NAMALWA (cell line): Measurements from ENCODE around the gene PTPRD.

Source experiments
- DNase-seq: peaks from one replicate; pipeline ENCODE4 v3.0.0-alpha.2; 2015; ENCODE audit warnings: low spot score

The PTPRD gene

DNA sequence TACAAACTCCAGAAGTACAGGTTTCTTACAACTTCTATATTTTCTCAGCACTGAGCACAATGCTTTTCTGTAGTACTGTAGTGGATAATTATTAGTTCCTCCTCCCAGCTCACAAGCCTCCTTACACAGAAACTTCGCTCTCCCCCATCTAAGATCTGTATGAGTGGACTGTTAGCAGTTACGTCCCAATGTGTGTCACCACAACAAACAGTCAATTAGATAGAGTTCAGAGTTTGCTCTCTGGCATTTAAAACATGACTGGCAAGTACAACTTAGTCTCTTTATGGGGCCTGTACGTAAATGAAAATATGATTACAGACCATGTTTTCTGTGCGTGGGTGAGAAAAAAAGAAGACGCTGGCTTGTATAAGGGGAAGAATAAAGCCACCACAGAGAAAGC lies 2181.9 kb downstream of the PTPRD start:
- DNase-seq, result no peak

DNA sequence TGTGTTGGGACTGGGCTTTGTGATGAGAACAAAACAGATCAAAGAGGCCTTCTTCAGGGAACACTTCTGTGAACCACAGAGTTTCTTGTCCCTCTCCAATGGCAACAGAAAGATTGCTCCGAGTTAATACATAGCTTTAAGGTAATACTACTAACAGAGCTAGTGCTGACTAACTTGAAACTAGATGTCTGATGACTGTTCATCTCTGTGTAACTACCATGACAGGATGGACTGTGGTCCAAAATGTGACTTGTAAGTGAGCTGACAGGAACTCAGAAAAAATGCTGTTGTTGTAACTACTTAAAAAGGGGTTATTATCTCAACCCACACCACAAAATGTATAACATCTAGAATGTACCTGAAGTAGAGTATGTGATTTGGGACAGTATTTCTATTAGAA lies 2183.0 kb downstream of the PTPRD start:
- DNase-seq, result no peak

DNA sequence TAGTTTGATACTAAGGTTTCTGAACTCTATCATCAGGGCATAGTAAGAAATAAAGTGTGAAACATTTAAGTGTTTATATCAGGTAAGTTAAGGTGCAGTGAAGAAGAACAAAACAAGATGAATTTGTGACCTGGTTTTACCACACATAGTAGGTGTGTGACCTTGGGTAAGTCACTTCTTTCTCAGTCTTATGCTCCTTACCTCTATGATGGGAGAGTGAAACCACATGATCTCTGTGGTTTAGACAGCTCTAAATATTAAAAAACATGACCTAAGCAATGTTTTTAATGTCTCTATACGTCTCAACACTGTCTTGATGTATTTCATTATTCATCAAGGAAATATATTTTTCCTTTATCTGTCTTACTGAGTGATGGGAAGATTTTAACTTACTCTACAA lies 2183.6 kb downstream of the PTPRD start:
- no peak for DNase-seq

GRCh38 chr9:8428389-8428788 lies 2184.4 kb downstream of the PTPRD start:
- DNase-seq, result no peak

DNA sequence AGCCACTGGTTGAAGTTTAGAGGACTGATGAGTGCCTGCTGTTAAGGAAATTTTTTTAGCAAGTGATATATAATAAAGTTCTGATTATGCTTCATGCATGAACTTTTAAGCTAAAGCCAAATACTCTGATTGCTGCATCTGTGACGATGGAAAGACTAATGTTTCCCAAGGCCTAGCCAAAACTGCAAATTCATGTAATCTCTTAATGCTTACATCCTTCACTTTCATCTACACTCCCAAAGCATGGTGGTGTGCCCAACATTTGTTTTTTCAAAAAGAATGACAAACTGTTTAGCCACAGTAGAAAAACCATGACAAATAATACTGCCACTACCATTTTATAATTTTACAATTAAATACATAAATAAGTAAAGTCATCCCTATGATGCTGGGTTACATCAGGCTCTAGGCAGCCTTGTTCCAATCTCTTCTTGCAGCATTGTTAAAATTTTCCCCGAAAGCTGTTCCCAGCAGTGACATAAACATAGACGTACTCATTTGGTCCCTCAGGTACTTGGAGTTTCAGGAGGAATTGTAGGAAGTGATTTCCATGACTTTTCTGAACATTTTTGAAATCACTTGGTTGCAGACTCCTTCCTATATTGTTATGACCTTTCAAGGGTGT lies 2187.9 kb downstream of the PTPRD start:
- no peak for DNase-seq

GRCh38 chr9:8420416-8420815 lies 2192.4 kb downstream of the PTPRD start:
- no peak for DNase-seq

GRCh38 chr9:8419596-8420275 lies 2193.1 kb downstream of the PTPRD start:
- DNase-seq, result no peak

DNA sequence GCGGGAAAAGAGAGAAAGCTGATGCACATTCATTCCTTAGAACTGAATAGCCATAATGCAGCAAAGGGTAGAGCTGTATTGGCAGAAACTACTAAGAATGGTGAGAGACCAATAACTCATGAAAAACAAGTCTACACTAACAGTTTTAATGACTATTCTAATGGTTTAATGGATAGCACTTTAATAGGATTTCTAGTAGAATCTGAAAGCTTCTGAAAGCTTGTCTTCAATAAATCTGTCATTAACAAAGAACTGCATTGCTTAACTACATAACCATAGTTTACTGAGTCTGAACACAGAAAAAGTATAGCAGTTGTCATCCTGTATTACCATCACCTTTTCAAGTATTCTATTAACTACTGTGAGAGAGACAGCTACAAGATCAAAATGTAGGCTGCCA lies 2195.5 kb downstream of the PTPRD start:
- DNase-seq, result no peak

GRCh38 chr9:8412327-8412726 lies 2200.5 kb downstream of the PTPRD start:
- DNase-seq, result no peak

DNA sequence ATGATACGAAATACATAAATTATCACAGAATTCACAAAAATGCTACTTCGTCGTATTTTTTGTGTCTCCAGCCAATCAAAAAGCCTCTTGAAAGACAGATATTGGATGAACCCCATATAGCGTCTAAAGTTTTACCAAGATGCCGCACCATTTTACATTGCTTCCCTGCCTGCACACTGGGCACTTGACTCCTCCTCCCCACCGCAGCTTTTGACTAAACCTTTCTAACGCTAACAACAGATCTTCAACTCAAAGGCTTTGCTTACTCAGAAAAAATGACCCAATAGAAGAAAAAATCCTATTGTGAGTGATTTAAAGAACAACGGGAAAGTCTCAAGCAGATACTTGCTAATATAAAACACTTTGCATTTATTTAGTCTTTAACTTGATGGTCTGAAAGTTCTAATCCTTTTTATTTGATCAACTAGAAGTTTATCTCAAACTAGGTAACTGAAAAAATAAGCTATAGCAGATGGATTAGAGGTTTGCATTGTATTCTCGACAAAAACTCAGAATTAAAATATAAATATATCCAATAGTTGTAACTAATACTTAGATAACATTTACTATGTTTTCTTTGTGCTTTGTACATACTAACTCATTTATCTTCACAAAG lies 2204.1 kb downstream of the PTPRD start:
- no peak for DNase-seq

- no peak for DNase-seq
These were observed 2210.7 kb downstream of the PTPRD start for GRCh38 chr9:8401961-8402705.

DNA sequence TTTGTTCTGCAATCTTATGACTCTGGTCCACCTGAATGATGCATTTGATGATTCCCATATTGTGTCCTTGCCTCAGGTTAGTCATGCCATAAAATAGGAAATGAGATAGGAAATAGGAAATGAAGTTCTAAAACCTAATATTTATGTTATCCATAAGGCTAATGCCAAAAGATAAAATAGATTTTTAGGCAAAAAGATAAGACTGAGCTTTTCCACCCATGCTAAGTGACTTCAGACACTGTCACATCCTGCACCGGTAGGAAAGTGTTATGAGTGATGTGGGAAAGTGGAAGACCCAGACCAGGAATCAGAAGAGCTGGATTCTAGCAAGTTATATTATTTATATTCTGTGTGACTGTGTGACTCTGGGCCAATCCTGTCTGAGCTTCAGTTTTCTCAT lies 2212.4 kb downstream of the PTPRD start:
- DNase-seq, result no peak

- no peak for DNase-seq
These were observed 2217.8 kb downstream of the PTPRD start for GRCh38 chr9:8395022-8395421.

DNA sequence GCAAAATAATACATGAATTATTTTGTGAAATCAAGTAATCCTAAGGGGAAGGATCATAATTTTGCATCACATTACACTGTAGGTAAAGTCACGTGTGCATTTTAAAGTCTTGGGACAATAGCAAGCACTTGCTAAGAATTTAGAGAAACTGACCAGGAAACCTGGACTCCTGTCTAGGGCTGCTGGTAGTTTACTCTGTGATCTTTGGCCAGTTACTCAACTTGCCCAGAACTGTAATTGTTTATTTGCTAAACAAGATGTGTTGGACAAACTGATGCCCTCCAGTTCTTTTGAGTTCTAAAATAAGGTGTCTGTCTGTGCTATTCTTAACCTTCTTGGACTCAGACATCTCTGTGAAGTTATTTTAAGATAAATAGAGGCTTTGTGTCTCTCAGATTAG lies 2218.5 kb downstream of the PTPRD start:
- no peak for DNase-seq

GRCh38 chr9:8392866-8393265 lies 2219.9 kb downstream of the PTPRD start:
- DNase-seq, result no peak

DNA sequence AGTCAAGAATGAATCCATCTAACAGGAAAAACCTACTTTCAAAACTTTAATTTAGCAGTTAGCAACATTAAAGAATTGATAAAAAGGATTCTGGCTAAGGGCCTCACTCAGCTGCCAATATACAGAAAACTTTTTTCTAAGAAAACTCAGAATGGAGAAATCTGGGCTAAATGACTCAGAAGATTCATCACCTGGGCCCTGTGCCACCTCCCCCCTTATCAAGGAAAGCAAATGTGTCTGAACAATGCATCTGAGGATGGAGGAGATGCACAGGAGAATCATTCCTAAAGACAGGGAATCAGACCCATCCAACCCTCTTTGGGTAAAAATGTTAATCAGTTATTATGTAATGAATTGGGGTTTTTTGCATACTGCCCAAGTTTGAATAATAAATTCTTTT lies 2221.2 kb downstream of the PTPRD start:
- no peak for DNase-seq

GRCh38 chr9:8391132-8391531 lies 2221.7 kb downstream of the PTPRD start:
- DNase-seq, result no peak

DNA sequence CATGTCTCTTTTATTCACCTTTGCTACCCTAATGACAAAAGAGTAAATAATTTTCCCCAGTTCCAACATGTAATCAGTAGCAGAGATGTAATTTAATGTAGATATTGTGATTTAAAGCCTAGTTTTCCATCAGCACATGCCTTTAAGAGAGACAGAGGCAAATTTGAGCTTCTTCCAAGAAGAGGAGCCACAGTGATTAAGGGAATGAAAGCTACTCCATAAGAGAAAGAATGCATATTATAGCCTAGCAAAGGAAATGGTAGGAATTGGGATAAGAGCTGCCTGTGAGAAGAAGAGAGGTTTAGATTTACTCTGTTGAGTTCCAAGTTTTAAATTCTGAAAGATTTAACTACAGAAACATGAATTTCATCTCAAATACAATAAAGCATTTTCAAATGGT lies 2222.2 kb downstream of the PTPRD start:
- no peak for DNase-seq

DNA sequence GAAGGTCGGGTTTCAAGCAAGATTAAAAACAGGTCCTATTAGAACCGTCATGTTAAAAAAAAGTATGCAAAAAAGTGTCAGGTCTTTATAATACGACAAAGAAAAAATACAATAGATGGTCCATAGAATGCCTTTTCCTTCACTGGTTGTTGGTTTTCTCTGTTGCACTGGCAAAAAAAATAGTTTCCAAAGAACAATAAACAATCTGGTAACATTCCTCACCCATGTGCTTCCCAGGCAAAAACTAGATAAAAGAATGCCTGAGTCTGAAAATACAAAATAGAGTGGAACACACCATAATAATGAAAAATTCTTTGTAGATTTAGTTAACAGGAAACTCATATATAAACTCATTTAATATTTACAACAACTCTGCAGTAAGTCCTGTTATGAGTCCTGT lies 2223.3 kb downstream of the PTPRD start:
- no peak for DNase-seq

- no peak for DNase-seq
These were observed 2224.7 kb downstream of the PTPRD start for GRCh38 chr9:8388132-8388531.

DNA sequence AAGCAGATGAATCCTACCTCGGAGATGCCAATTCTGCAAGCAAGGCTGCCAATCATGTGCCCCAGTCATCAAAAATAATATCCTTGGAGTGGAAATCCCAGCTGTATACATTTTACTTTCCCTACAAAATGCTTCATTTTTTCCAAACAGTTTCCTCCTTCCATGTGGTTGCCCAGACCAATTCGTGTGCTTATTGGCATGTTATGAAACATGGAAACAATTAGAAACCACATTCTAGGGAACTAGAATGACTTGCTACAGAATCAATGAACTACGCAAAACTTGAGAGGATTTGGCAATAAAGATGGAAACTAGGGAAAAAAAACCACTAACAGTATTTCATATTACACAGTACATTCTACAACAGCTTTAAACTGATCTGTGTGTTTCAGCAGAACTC lies 2228.7 kb downstream of the PTPRD start:
- no peak for DNase-seq

DNA sequence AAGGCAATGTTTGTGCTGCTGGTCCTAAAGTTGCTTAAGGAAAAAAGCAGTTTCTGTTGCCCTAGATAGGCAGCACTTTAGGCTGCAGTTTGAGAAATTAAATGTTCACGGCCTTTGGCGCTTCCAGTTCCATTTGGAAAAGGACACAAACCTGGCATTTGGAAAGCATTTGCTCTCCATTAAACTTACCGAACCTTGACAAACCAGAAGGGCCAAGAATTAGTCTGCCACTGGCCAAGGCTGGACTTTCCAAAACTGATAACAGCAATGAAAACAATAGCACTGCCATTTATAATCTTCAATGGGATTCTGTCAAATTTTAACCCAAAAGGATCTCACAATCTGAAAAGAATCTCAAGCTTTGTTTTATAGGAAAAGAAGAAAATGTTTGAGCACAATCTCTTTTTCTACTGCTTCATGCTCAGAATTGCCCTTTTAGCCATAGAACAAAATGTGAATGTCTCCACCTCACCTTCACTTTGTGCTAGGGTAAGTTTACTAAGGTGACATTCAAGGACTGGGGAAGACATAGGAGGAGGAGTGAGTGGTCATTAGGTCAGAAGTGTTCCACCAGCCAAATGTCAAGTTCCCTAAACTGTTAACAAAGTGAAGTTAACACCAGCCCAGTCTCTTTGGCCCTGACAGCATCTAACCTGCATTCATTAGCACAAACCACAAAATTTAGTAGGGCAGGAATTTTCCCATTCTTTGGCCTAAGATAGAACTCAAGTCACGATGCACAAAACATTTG lies 2229.8 kb downstream of the PTPRD start:
- DNase-seq, result no peak
